GM19035 (cell line): ENCODE measurements around the gene DNAJB6.

Experiments
- ATAC-seq: cut with Tn5 transposase; IDR thresholded peaks from one replicate; pipeline ENCODE4 v1.9.1; 2021; ENCODE audit not compliant: unreplicated experiment

DNAJB6 gene

GRCh38 chr7:157462840-157463239 is 126.0 kb downstream of the DNAJB6 start:
- no peak for ATAC-seq

GRCh38 chr7:157463245-157463644 is 126.4 kb downstream of the DNAJB6 start:
- no peak for ATAC-seq

GRCh38 chr7:157464111-157464970 is 127.5 kb downstream of the DNAJB6 start:
- no peak for ATAC-seq

- ATAC-seq, result no peak
Measured at GRCh38 chr7:157464971-157465886, 128.4 kb downstream of the DNAJB6 start.

GRCh38 chr7:157465891-157466866 is 129.4 kb downstream of the DNAJB6 start:
- ATAC-seq, result no peak

GRCh38 chr7:157466867-157467261 is 130.1 kb downstream of the DNAJB6 start:
- no peak for ATAC-seq
